Stimulated activated CD4-positive, alpha-beta T cell treated with anti-CD3 and anti-CD28 coated beads, Interleukin-15, amount 100 ng/mL, for 1 hour (primary cell): ENCODE results near the gene PANK4.

Experiments used
- DNase-seq, 2 donors: peaks; one replicate each; pipeline ENCODE4 v3.0.0-alpha.2; 2020; ENCODE audit warnings: low read depth in 1 of 2, low spot score in 1 of 2

The PANK4 gene

GRCh38 chr1:2545754-2546514, 19.5 kb upstream of the PANK4 start:
- DNase-seq = peak; percentile 75 to 82

DNA sequence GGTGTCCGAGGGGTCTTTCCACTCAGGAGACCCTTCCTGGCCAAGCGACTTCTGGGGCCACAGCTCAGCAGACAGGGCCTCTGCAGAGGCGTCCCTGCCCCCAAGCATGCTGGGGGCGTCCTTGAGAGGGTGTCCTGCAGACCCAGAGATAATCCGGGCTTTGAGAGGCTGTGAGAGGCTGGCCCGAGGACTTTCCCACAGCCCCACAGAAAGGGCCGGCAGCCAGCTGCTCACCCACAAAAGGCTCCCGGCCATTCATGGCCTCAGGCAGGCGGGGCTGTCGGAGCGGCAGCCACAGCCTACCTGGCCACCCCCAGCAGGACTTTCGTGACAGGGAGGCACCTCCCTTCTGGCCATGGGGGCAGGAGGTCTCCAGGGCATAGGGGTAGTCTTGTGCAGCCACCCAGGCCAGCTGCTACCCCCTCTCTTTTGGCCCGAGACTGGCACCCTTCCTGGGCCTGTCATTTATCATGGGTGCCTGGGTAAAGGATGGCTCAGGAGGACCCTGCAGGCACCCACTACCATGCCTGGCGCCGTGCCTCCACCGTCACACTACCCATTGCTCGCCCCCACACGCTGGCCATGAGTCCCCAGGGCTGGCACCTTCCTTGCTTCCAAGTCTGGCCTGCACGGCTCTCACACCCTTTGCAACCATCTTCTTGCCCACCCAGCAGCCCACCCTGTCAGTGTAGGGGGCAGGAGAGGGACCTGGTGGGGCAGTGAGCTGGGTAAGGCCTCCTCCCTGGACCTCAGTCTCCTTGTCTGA, 18.7 kb upstream of the PANK4 start:
- DNase-seq = no peak

DNA sequence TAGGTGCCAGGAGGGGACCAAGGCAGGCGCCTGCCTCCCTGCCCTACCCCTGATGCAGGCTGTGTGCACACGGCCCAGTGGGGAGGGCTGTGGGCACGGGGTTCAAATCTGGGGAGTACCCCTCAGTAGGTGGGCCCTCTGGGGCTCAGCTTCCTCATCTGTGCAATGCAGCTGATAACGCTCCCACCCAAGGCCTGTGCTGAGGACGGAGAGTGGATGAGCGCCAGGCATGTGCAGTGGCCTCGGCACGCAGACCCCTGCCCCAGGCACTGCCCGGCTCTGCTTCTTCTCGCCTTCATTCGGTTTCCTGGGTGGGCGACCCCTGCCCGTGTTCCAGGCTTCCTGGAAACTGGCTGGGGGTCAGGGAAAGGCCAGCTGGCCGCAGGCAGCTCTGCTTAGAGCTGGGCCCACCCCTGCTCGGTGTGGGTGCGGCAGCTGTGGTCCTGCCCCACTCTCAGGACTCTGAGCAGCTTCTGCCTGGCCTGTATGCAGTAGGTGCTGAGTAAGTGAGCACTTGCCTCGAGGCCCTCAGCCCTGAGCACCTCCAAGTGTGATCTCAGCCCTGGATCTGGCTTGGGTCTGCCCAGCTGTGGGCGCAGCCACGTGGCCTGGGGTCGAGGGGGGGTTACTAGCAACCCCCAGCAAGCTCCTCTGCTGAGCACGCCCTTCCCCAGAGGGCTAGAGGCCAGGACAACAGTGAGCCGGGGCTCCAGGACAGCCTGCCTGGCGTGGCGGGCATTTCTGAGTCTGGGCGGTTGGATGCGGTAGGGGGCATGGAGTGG, 17.9 kb upstream of the PANK4 start:
- DNase-seq = no peak

DNA sequence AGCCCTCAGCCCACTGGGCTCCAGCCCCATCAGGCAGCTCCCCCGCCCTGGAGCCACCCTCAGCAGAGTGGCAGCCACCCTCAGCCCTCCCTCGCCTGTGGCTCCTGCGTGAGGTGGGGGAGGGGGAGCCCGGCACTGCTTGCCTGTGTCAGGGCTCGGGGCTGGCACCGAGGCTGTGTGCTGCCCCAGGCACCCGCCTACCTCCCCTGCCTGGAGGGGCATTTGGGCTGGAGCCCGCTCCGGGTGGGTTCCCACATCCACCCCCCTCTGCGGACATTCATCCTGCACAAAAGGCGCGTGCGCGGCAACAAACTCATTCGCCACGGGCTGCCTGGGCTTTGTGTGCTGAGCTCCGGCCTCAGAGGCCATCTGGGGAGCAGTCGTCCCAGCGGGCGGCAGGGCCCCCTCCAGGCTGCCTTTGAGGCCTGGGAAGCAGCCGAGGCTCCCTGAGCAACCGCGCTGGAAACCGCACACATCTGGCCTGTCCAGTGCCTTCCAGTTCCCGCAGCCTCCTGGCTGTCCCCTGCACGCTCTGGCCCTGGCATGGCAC, 17.2 kb upstream of the PANK4 start:
- DNase-seq = no peak

GRCh38 chr1:2542246-2542915, 16.0 kb upstream of the PANK4 start:
- DNase-seq = no peak

- DNase-seq = no peak
These were observed 15.3 kb upstream of the PANK4 start for GRCh38 chr1:2541619-2542245.

- DNase-seq = no peak
These were observed 14.6 kb upstream of the PANK4 start for GRCh38 chr1:2540816-2541492.

GRCh38 chr1:2539312-2539907, 13.0 kb upstream of the PANK4 start:
- no peak for DNase-seq

DNA sequence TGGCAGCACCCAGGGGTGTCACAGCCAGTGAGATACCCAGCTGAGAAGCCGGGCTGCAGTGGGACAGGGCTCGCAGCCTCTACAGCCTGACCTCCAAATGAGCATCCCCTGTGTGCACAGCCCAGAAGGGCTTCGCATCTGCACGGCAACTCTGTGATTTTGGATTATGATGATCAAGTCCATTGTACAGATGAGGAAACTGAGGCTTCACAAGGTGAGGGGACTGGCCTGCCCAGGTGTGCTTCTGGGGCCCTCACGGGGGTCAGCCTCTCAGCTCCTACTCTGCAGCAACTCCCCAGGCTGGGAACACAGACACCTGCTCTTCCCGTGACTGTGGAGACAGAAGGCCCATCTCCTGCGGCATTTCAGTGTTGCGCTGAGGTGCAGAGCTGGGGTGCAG, 12.5 kb upstream of the PANK4 start:
- no peak for DNase-seq

DNA sequence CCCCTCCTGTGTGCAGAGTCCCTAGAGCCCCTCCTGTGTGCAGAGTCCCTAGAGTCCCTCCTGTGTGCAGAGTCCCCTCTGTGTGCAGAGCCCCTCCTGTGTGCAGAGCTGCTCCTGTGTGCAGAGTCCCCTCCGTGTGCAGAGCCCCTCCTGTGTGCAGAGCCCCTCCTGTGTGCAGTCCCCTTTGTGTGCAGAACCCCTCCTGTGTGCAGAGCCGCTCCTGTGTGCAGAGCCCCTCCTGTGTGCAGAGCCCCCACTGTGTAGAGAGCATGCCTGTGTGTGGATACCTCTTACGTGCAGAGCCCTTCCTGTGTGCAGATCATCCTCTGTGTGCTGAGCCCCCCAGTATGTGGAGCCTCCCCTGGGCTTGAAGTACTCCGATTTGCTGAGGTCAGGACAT, 12.0 kb upstream of the PANK4 start:
- no peak for DNase-seq

GRCh38 chr1:2537784-2538115, 11.4 kb upstream of the PANK4 start:
- no peak for DNase-seq

DNA sequence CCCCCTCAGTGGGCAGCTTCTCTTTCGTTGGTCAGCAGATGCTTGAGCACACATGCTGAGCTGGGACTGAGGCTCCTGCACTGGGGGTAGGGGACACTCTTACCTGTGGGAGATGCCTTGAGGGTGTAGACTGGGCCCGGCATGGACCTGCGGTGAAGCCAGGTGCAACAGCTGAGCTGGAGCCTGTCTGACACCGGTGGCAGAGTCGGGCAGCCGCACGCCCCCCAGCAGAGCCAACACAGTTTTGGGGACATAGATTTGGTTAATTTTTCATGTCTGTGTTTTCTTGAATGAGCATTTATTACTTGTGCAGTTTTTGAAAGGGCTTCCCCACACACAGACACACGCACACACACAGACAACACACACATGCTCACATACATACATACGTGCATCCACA, 9.6 kb upstream of the PANK4 start:
- DNase-seq = no peak

- DNase-seq = no peak
These were observed 9.1 kb upstream of the PANK4 start for GRCh38 chr1:2535455-2535854.

DNA sequence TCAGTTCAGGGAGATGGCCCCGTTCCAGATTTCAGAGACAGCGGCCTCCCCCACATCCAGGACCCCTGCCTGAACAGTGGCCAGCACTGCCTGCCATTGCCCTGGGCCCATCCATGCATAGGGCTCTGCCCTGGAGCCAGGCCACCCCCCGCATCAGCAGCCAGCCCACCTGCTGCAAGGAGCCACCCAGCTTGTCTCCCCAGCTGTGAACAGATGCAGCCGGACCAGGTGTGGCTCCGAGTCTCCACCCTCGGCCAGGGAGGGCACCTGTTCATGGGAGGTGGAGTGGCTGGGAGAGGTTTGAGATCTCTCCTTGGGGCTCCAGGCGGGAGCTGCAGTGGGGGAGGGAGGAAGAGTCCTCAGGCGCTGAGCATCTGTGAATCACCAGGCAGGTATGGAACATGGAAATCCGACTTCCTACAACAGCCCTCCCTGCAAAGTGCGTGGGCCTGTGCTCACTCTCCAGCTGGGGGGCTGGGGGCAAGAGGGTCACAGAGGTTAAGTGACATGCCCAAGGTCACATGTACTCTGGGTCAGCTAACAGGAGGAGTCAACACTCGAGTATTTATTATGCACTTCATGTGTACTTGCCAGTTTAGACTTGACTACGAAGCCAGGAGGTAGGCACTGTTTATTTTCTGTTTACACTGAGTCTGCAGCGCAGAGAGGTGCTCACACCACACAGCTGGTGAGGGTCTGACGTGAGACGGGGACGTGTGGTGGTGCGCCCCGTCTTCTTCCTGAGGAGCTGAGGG, 8.5 kb upstream of the PANK4 start:
- DNase-seq = no peak

DNA sequence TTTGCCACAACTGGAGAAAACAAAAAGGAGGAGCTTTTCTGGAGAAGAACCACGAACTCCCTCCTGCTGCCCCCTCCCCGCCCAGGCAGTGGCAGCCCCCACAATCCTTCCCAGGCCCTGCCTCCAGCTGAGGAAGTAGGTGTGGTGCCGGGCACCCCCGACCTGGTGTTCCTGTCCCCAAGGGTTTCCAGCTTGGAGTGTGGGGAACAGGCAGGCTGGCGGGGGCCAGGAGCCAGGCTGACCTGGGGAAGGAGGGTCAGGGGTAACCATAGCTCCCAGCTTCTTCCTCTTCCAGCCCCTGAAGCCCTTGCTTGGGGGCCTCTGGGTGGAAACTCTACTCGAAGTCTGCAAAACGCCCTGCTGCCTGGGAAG, 7.9 kb upstream of the PANK4 start:
- DNase-seq = no peak

GRCh38 chr1:2533365-2533764, 7.0 kb upstream of the PANK4 start:
- DNase-seq = no peak

DNA sequence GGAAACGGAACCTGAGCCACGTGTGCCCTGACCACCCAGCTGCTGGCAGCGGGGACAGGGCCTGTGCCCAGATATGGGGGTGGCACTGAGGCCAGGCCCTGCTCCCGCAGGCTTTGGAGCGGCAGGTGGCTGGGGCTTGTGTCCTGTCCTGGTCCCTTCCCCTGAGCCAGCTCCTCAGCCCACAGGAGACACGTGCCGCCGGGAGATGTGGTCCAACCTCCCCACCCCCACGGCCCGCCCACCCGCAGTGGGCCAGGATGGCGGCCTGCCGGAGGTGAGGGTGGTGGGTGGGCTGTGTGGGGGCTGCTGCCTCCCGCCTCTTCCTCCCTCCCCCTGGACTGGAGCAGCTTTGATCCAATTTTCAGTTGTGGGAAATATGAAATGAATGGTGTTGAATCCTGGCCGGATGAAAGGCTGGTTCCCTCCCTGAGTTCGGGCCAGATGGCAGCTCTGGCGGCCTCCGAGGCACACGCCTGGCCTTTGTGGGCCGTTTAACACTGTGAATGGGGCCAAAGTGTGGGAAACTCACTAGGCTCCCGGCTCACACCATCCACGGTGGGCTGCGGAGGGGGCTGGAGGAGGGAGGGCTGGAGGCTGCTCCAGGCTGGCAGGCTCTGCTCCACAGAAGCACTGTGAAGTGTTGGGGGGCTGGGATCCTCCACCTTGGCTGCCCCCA, 6.2 kb upstream of the PANK4 start:
- DNase-seq = no peak

DNA sequence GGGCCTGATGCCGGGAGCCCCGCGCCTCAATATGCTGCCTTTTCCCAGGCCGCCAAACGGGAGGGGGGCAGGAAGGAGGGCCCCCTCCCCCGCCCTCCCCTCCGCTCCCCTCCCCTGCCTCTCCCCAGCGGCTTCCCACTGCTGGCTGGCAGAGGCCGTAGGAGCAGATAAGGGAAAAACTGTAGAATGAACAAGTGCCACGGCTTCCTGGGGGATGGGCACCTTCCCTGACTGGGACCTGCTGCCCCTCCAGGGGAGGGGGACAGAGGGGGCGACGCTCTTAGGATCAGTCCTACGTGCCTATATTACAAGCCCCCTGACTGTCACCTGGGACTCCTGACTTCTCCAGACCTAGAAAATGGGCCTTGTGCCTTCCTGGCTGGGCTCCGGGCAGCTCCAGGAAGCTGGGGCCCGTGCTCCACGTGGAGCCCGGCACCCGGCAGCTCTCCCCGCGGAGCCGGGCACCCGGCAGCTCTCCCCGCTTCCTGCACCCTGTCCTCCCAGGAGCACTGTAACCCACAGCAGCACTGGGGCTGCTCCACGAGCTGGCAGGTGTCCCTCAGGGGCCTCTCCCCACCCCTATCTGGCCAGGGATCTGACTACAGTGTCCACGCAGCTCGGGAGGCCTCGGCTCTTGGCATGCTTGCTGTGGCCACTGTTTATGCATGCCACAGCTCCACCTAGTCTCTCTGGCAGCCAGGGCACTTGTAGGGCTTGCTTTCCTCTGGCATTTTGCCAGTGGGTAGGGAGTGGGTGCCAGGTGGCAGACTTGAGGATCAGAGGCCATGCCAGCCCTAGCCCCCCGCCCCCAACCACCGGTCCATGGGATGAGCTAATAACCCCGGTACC, 4.3 kb upstream of the PANK4 start:
- no peak for DNase-seq
